ENCODE results near the gene RBM12.

RBM12 gene

DNA sequence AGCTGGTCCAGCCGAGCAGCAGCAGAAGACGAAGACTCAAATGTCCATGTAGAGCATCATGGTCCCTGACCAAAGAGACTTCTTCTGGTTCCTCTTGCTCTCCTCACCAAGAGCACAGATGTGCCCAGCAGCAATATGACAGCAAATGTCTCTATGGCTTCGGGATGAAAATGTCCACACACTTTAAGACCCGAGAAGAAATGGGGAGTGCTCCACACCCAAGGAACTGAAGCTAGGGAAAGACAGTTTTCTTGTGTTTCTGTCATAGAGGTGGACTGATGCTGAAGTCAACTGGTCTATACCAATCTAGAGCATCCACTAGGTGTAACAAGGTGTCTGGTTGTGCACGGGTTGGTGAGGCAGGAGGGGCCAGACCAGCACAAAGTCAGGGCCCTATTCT is 4.5 kb upstream of the RBM12 start:
- TF ChIP-seq FEZF1 (tag by site-specific recombination; IDR thresholded peaks at IDR 0.05) (no peak), ZNF521 (tag by site-specific recombination; IDR thresholded peaks at IDR 0.05) (no peak)
- TF ChIP-seq, protein P1, sequence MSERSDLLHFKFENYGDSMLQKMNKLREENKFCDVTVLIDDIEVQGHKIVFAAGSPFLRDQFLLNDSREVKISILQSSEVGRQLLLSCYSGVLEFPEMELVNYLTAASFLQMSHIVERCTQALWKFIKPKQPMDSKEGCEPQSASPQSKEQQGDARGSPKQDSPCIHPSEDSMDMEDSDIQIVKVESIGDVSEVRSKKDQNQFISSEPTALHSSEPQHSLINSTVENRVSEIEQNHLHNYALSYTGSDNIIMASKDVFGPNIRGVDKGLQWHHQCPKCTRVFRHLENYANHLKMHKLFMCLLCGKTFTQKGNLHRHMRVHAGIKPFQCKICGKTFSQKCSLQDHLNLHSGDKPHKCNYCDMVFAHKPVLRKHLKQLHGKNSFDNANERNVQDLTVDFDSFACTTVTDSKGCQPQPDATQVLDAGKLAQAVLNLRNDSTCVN (tag by site-specific recombination; optimal IDR thresholded peaks at IDR 0.05), result no peak
- TF ChIP-seq, protein P2, sequence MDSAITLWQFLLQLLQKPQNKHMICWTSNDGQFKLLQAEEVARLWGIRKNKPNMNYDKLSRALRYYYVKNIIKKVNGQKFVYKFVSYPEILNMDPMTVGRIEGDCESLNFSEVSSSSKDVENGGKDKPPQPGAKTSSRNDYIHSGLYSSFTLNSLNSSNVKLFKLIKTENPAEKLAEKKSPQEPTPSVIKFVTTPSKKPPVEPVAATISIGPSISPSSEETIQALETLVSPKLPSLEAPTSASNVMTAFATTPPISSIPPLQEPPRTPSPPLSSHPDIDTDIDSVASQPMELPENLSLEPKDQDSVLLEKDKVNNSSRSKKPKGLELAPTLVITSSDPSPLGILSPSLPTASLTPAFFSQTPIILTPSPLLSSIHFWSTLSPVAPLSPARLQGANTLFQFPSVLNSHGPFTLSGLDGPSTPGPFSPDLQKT (IDR thresholded peaks at IDR 0.05; ENCODE audit: borderline replicate concordance, low read depth, low read length), result no peak
- TF ChIP-seq, protein P3, sequence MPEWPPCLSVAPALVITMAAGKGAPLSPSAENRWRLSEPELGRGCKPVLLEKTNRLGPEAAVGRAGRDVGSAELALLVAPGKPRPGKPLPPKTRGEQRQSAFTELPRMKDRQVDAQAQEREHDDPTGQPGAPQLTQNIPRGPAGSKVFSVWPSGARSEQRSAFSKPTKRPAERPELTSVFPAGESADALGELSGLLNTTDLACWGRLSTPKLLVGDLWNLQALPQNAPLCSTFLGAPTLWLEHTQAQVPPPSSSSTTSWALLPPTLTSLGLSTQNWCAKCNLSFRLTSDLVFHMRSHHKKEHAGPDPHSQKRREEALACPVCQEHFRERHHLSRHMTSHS (tag by site-specific recombination; IDR thresholded peaks at IDR 0.05), result no peak
- Histone ChIP-seq H3K4me3 (ENCODE audit: low read depth, low read length) (no peak overlapping the region), H3K9me3 (ENCODE audit: control insufficient read depth, insufficient read depth, low read depth, low read length) (no peaks in the 10 kb centered on the region), H3K36me3 (ENCODE audit: control insufficient read depth in 2 of 2, insufficient read depth in 1 of 2, low read length in 2 of 2) (peaks cover 14 to 53% of the 10 kb centered on the region in 2 experiments), H3K27ac (ENCODE audit: extremely low read depth, low read depth, low read length) (no peak overlapping the region), H3K4me1 (ENCODE audit: control insufficient read depth, insufficient read depth, low read length) (no peaks in the 10 kb centered on the region)
- POLR2A ChIA-PET, result interaction anchor here (0.6 kb wide), 1 partner anchor 364 kb away, joined by 3 read pairs; no protein-coding TSS in a partner anchor
- CTCF ChIA-PET, result no interaction called here

DNA sequence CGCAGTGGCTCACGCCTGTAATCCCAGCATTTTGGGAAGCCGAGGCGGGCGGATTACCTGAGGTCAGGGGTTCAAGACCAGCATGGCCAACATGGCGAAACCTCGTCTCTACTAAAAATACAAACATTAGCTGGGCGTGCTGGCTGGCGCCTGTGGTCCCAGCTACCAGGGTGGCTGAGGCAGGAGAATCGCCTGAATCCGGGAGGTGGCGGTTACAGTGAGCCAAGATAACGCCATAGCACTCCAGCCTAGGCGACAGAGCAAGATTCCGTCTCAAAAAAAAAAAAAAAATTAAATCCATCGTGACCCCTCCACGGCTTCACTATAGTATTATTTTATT is 1.2 kb upstream of the RBM12 start:
- ChIA-PET POLR2A (interaction anchor here (0.6 to 1.4 kb wide), 4 partner anchors 211 to 1206 kb away, joined by 3 to 6 read pairs (median 4); partner anchors contain the start of gene CEP250), CTCF (interaction anchor here (0.6 to 0.7 kb wide), 2 partner anchors 47 to 159 kb away, joined by 4 to 5 read pairs; no protein-coding TSS in a partner anchor)
- Histone ChIP-seq H3K4me1 (ENCODE audit: control insufficient read depth, insufficient read depth, low read length) (peaks cover under 1% of the 10 kb centered on the region; the same call in 1 of the 2 replicates), H3K36me3 (ENCODE audit: control insufficient read depth in 2 of 2, insufficient read depth in 1 of 2, low read length in 2 of 2) (peaks cover 8 to 26% of the 10 kb centered on the region in 2 experiments), H3K9me3 (ENCODE audit: control insufficient read depth, insufficient read depth, low read depth, low read length) (no peaks in the 10 kb centered on the region), H3K4me3 (ENCODE audit: low read depth, low read length) (no peak overlapping the region), H3K27ac (ENCODE audit: extremely low read depth, low read depth, low read length) (no peak overlapping the region)
- TF ChIP-seq ZNF391 (tag by site-specific recombination; IDR thresholded peaks at IDR 0.05; ENCODE audit: borderline replicate concordance, low read depth) (no peak), SETDB1 (IDR thresholded peaks at IDR 0.05; ENCODE audit: insufficient read length, low read length) (no peak), ZBTB17 (tag by site-specific recombination; IDR thresholded peaks at IDR 0.05) (no peak), ZNF155 (tag by site-specific recombination; IDR thresholded peaks at IDR 0.05) (no peak), YY1 (tag by site-specific recombination; IDR thresholded peaks at IDR 0.05) (no peak), ZBTB20 (tag by site-specific recombination; IDR thresholded peaks at IDR 0.05) (no peak), MYNN (tag by site-specific recombination; IDR thresholded peaks at IDR 0.05; ENCODE audit: borderline replicate concordance) (no peak), ZNF529 (tag by site-specific recombination; IDR thresholded peaks at IDR 0.05; ENCODE audit: insufficient replicate concordance) (no peak)
- TF ChIP-seq, protein P4, sequence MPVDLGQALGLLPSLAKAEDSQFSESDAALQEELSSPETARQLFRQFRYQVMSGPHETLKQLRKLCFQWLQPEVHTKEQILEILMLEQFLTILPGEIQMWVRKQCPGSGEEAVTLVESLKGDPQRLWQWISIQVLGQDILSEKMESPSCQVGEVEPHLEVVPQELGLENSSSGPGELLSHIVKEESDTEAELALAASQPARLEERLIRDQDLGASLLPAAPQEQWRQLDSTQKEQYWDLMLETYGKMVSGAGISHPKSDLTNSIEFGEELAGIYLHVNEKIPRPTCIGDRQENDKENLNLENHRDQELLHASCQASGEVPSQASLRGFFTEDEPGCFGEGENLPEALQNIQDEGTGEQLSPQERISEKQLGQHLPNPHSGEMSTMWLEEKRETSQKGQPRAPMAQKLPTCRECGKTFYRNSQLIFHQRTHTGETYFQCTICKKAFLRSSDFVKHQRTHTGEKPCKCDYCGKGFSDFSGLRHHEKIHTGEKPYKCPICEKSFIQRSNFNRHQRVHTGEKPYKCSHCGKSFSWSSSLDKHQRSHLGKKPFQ (tag by site-specific recombination; IDR thresholded peaks at IDR 0.05), result no peak
- TF ChIP-seq, protein P5, sequence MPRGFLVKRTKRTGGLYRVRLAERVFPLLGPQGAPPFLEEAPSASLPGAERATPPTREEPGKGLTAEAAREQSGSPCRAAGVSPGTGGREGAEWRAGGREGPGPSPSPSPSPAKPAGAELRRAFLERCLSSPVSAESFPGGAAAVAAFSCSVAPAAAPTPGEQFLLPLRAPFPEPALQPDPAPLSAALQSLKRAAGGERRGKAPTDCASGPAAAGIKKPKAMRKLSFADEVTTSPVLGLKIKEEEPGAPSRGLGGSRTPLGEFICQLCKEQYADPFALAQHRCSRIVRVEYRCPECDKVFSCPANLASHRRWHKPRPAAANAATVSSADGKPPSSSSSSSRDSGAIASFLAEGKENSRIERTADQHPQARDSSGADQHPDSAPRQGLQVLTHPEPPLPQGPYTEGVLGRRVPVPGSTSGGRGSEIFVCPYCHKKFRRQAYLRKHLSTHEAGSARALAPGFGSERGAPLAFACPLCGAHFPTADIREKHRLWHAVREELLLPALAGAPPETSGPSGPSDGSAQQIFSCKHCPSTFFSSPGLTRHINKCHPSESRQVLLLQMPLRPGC (tag by site-specific recombination; IDR thresholded peaks at IDR 0.05), result no peak
- TF ChIP-seq, protein P6, sequence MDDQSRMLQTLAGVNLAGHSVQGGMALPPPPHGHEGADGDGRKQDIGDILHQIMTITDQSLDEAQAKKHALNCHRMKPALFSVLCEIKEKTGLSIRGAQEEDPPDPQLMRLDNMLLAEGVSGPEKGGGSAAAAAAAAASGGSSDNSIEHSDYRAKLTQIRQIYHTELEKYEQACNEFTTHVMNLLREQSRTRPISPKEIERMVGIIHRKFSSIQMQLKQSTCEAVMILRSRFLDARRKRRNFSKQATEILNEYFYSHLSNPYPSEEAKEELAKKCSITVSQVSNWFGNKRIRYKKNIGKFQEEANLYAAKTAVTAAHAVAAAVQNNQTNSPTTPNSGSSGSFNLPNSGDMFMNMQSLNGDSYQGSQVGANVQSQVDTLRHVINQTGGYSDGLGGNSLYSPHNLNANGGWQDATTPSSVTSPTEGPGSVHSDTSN (CRISPR knock-in tag; IDR thresholded peaks at IDR 0.05), result no peak

Data from HEK293 (cell line).